H1 (cell line): ENCODE measurements around the gene DAB2IP. TPM values are rescaled to one million over a fixed set of nuclear protein-coding genes. Genes with fewer than 3 reads are reported as not detected.

Experiments used
- CTCF ChIA-PET: fragments of 300-600 bp; sonication (Branson Sonifier 250); formaldehyde crosslinking; loops from one replicate; lab custom pipeline; 2021; ENCODE audit not compliant: partially characterized antibody; lab: Charles Lee
- POLR2A ChIA-PET: fragments of 300-600 bp; sonication (Branson Sonifier 250); formaldehyde crosslinking; loops from one replicate; lab custom pipeline; 2021; ENCODE audit warnings: inconsistent platforms; ENCODE audit not compliant: partially characterized antibody; lab: Charles Lee
- DNase-seq, 2 experiments: peaks; one replicate each; pipeline versions ENCODE4 v3.0.0 to v3.0.0-alpha.2; 2010 to 2022; ENCODE audit warnings: low spot score in 2 of 2, low read depth in 1 of 2, mixed read lengths in 1 of 2
- FAIRE-seq: peaks from 2 replicates; lab custom pipeline; 2011; peaks lifted over from hg19 to GRCh38; lab: Jason Lieb, UNC
- H2AFZ ChIP-seq: 2 replicates; pipeline ENCODE4 v1.8.1; 2012; ENCODE audit warnings: low read length, inconsistent platforms
- H2AK5ac ChIP-seq: 2 replicates; pipeline ENCODE4 v1.6.1; 2013; ENCODE audit warnings: low read depth, low read length
- H2BK120ac ChIP-seq: replicated peaks from 2 replicates; pipeline ENCODE3; 2013; ENCODE audit warnings: low read depth, low read length, inconsistent platforms
- H2BK12ac ChIP-seq: 2 replicates; pipeline ENCODE4 v1.6.1; 2013; ENCODE audit warnings: low read depth, low read length
- H2BK15ac ChIP-seq: 2 replicates; pipeline ENCODE4 v1.6.1; 2013; ENCODE audit warnings: low read length
- H2BK20ac ChIP-seq: 2 replicates; pipeline ENCODE4 v1.6.1; 2013; ENCODE audit warnings: low read length
- H2BK5ac ChIP-seq: 2 replicates; pipeline ENCODE4 v1.6.1; 2013; ENCODE audit warnings: low read depth, low read length
- H3K14ac ChIP-seq: 2 replicates; pipeline ENCODE4 v1.6.1; 2013; ENCODE audit warnings: inconsistent platforms; ENCODE audit not compliant: insufficient read length
- H3K18ac ChIP-seq: 2 replicates; pipeline ENCODE4 v1.6.1; 2013; ENCODE audit warnings: low read length; ENCODE audit errors: extremely low read depth
- H3K23ac ChIP-seq: 2 replicates; pipeline ENCODE4 v1.6.1; 2013; ENCODE audit warnings: inconsistent platforms; ENCODE audit not compliant: insufficient read length
- H3K23me2 ChIP-seq: 2 replicates; pipeline ENCODE4 v1.6.1; 2013; ENCODE audit warnings: low read depth, low read length
- H3K27ac ChIP-seq: 2 replicates; pipeline ENCODE4 v1.6.1; 2011; ENCODE audit warnings: low read depth, low read length, inconsistent platforms
- H3K27me3 ChIP-seq, 4 experiments: replicated peaks in 1 of 4; 1 replicate in 1 of 4; 2 replicates in 3 of 4; pipeline versions ENCODE4 v1.6.1 to v1.8.1; 2011 to 2013; ENCODE audit warnings: low read length in 3 of 4, mild to moderate bottlenecking in 3 of 4, inconsistent platforms in 2 of 4, mixed read lengths in 2 of 4, moderate library complexity in 1 of 4; ENCODE audit not compliant: control insufficient read depth in 3 of 4, insufficient read depth in 3 of 4; ENCODE audit errors: extremely low read depth in 1 of 4
- H3K36me3 ChIP-seq, 4 experiments: 2 replicates each; pipeline versions ENCODE4 v1.6.1 to v1.8.1; 2011 to 2013; ENCODE audit warnings: mild to moderate bottlenecking in 4 of 4, low read length in 3 of 4, moderate library complexity in 2 of 4, control low read depth in 1 of 4, inconsistent platforms in 1 of 4; ENCODE audit not compliant: insufficient read depth in 4 of 4, control insufficient read depth in 2 of 4
- H3K4ac ChIP-seq: replicated peaks from 2 replicates; pipeline ENCODE3; 2013; ENCODE audit warnings: low read length, low read depth, mixed read lengths, inconsistent platforms; ENCODE audit not compliant: insufficient read length
- H3K4me1 ChIP-seq, 4 experiments: replicated peaks in 1 of 4; 1 replicate in 1 of 4; 2 replicates in 3 of 4; pipeline versions ENCODE4 v1.6.1 to v1.8.1; 2011 to 2013; ENCODE audit warnings: low read length in 3 of 4, inconsistent platforms in 2 of 4, mixed read lengths in 1 of 4; ENCODE audit not compliant: insufficient read depth in 4 of 4, control insufficient read depth in 3 of 4
- H3K4me2 ChIP-seq, 2 experiments: 2 replicates each; pipeline versions ENCODE4 v1.6.1 to v1.8.1; 2011 to 2013; ENCODE audit warnings: low read depth in 2 of 2, low read length in 2 of 2, control low read depth in 1 of 2, inconsistent platforms in 1 of 2, mild to moderate bottlenecking in 1 of 2; ENCODE audit not compliant: insufficient read depth in 1 of 2
- H3K4me3 ChIP-seq, 4 experiments: fragments of 200-600, 300-600 bp in 1 of 4; sonication (generic), shearing (Covaris generic), sonication (Bioruptor Twin) in 1 of 4; 2 replicates each; pipeline versions ENCODE4 v1.5.1 to v1.8.1; 2011 to 2016; ENCODE audit warnings: low read length in 4 of 4, low read depth in 3 of 4, control low read depth in 2 of 4, inconsistent platforms in 2 of 4, mild to moderate bottlenecking in 2 of 4, mixed read lengths in 1 of 4, moderate library complexity in 1 of 4; ENCODE audit not compliant: insufficient read depth in 2 of 4; ENCODE audit errors: extremely low read depth in 1 of 4
- H3K56ac ChIP-seq: replicated peaks from 2 replicates; pipeline ENCODE3; 2013; ENCODE audit warnings: low read depth, mild to moderate bottlenecking, mixed read lengths, low read length, inconsistent platforms; ENCODE audit not compliant: insufficient read length
- H3K79me1 ChIP-seq: 2 replicates; pipeline ENCODE4 v1.6.1; 2013; ENCODE audit warnings: low read depth, low read length, control low read depth
- H3K79me2 ChIP-seq, 2 experiments: 2 replicates each; pipeline versions ENCODE4 v1.6.1 to v1.8.1; 2012 to 2013; ENCODE audit warnings: low read length in 2 of 2, mild to moderate bottlenecking in 2 of 2, inconsistent platforms in 1 of 2; ENCODE audit not compliant: insufficient read depth in 2 of 2, control insufficient read depth in 1 of 2
- H3K9ac ChIP-seq, 4 experiments: replicated peaks in 1 of 4; 1 replicate in 1 of 4; 2 replicates in 3 of 4; pipeline versions ENCODE4 v1.6.1 to v1.8.1; 2011 to 2013; ENCODE audit warnings: low read depth in 3 of 4, low read length in 3 of 4, control low read depth in 2 of 4, mild to moderate bottlenecking in 2 of 4, moderate library complexity in 2 of 4, inconsistent platforms in 1 of 4; ENCODE audit errors: extremely low read depth in 1 of 4
- H3K9me3 ChIP-seq, 2 experiments: 2 replicates each; pipeline versions ENCODE4 v1.6.1 to v1.8.1; 2012 to 2013; ENCODE audit warnings: mild to moderate bottlenecking in 2 of 2, moderate library complexity in 2 of 2, control low read depth in 1 of 2, inconsistent platforms in 1 of 2, low read depth in 1 of 2, low read length in 1 of 2, mixed read lengths in 1 of 2; ENCODE audit not compliant: insufficient read depth in 2 of 2
- H4K20me1 ChIP-seq, 2 experiments: replicated peaks in 1 of 2; 2 replicates each; pipeline versions ENCODE3 to v1.8.1; 2011 to 2013; ENCODE audit warnings: inconsistent platforms in 2 of 2, low read length in 2 of 2, mild to moderate bottlenecking in 1 of 2; ENCODE audit not compliant: insufficient read depth in 2 of 2, control insufficient read depth in 1 of 2
- H4K5ac ChIP-seq: 2 replicates; pipeline ENCODE4 v1.6.1; 2013; ENCODE audit warnings: low read length, low read depth, mixed read lengths, inconsistent platforms; ENCODE audit not compliant: insufficient read length
- H4K8ac ChIP-seq: 2 replicates; pipeline ENCODE4 v1.8.0; 2013; ENCODE audit warnings: mild to moderate bottlenecking, moderate library complexity, low read length, inconsistent platforms; ENCODE audit not compliant: insufficient read depth; ENCODE audit errors: extremely low read depth
- H4K91ac ChIP-seq: replicated peaks from 2 replicates; pipeline ENCODE3; 2013; ENCODE audit warnings: low read length, mixed read lengths, inconsistent platforms; ENCODE audit not compliant: insufficient read length
- ASH2L ChIP-seq: fragments of 200-600, 300-600 bp; sonication (generic); IDR thresholded peaks from one replicate; pipeline ENCODE4 v1.7.1; 2017; ENCODE audit warnings: low read length
- BRCA1 ChIP-seq: IDR thresholded peaks from 2 replicates; pipeline ENCODE4 v1.6.1; 2012; ENCODE audit warnings: low read depth, low read length, improper control_type of control experiment
- HDAC2 ChIP-seq, 2 experiments: fragments of 300-600 bp in 1 of 2; sonication (generic) in 1 of 2; IDR thresholded peaks; 2 replicates each; pipeline ENCODE4 v1.6.1; 2011 to 2012; ENCODE audit warnings: low read depth in 2 of 2, low read length in 2 of 2, mild to moderate bottlenecking in 2 of 2, moderate library complexity in 2 of 2, borderline replicate concordance in 1 of 2, inconsistent platforms in 1 of 2
- KDM5A ChIP-seq: fragments of 200-600 bp; IDR thresholded peaks from 2 replicates; pipeline ENCODE4 v1.7.1; 2012; ENCODE audit warnings: mild to moderate bottlenecking, low read length, inconsistent platforms, mixed read lengths
- PHF8 ChIP-seq: fragments of 200-600 bp; sonication (generic); conservative IDR thresholded peaks from 2 replicates; pipeline ENCODE4 v1.7.1; 2012; ENCODE audit warnings: low read depth, mild to moderate bottlenecking, inconsistent platforms, low read length, moderate library complexity
- TAF7 ChIP-seq: optimal IDR thresholded peaks from 2 replicates; pipeline ENCODE3; 2011; ENCODE audit warnings: low read depth, mild to moderate bottlenecking, inconsistent platforms, low read length, moderate library complexity, borderline replicate concordance
- YY1 ChIP-seq: IDR thresholded peaks from 2 replicates; pipeline ENCODE4 v1.6.1; 2011; ENCODE audit warnings: low read depth, mild to moderate bottlenecking, low read length
- ZNF274 ChIP-seq: IDR thresholded peaks from 2 replicates; pipeline ENCODE4 v1.7.0; 2012; ENCODE audit warnings: low read length, borderline replicate concordance; ENCODE audit errors: extremely low read depth
- WGBS, 2 experiments: shearing (Covaris generic) in 1 of 2; methylation state at CpG; one replicate each; pipeline versions ENCODE4 v1.1.6 to v1.1.7; 2013 to 2015; ENCODE audit warnings: low lambda C conversion rate in 2 of 2, mixed read lengths in 2 of 2, inconsistent platforms in 1 of 2, low coverage in 1 of 2, missing lambda C conversion rate in 1 of 2; ENCODE audit not compliant: insufficient replicate concordance in 2 of 2, insufficient coverage in 1 of 2, insufficient read length in 1 of 2; ENCODE audit errors: extremely low coverage in 1 of 2, missing lambda C conversion rate in 1 of 2; 5-methylcytosine and 5-hydroxymethylcytosine counted together
- polyA plus RNA-seq, 7 experiments: library from polyadenylated mRNA; depleted of rRNA in 3 of 7; stranded (reverse) in 5 of 7; unstranded in 2 of 7; fragments of >200 nt in 5 of 7; fragments of 200-250 nt in 2 of 7; gene quantifications; 1 replicate in 5 of 7; 2 replicates in 1 of 7; 4 replicates in 1 of 7; pipeline versions ENCODE4 v1.2.1 to v1.2.3, GENCODE V29; 2011 to 2013; ENCODE audit warnings: missing spikeins in 2 of 7, mixed read lengths in 2 of 7
- total RNA-seq: library from RNA; stranded (reverse); fragmentation: NEBNext Ultra II Directional; extraction: Animal tissue kit (Norgen Biotek cat#: 25700); gene quantifications from 2 replicates; pipeline ENCODE4 v1.2.1, GENCODE V29; 2021
- TF ChIP-seq, protein P1 (sequence below): IDR thresholded peaks from 2 replicates; pipeline ENCODE4 v1.6.1; 2012; ENCODE audit warnings: inconsistent platforms
- TF ChIP-seq, protein P2 (sequence below): IDR thresholded peaks from 2 replicates; pipeline ENCODE4 v1.6.1; 2012; ENCODE audit warnings: inconsistent platforms

Gene DAB2IP
- total and polyA plus RNA-seq, 2 of the 8 experiments (the other 6 are each of a cell fraction or from before 2014, with no cell fraction given): 19.7 to 39.5 TPM

GRCh38 chr9:121625590-121625989 is 25.8 kb upstream of the DAB2IP start:
- Histone ChIP-seq H3K4me2 (no peak overlapping the region), H3K9me3 (no peaks in the 10 kb centered on the region), H3K23ac (no peak overlapping the region), H2BK20ac (no peak overlapping the region), H3K79me2 (no peaks in the 10 kb centered on the region), H3K9ac (no peak overlapping the region; a peak in 1 of 7 replicates), H2AFZ (no peak overlapping the region), H3K4me1 (no peaks in the 10 kb centered on the region), H3K56ac (no peak overlapping the region), H2BK5ac (no peak overlapping the region), H2BK120ac (no peak overlapping the region), H3K18ac (no peak overlapping the region), H4K91ac (no peak overlapping the region), H2BK15ac (no peak overlapping the region), H4K20me1 (peaks cover 0 to 1% of the 10 kb centered on the region in 2 experiments), H3K27me3 (no peaks in the 10 kb centered on the region), H4K5ac (no peak overlapping the region), H3K79me1 (no peaks in the 10 kb centered on the region; the same call in 1 of the 2 replicates), H3K23me2 (no peaks in the 10 kb centered on the region), H3K27ac (no peak overlapping the region), H4K8ac (no peak overlapping the region), H3K36me3 (no peaks in the 10 kb centered on the region), H3K14ac (no peak overlapping the region), H2AK5ac (no peak overlapping the region), H2BK12ac (no peak overlapping the region), H3K4ac (no peak overlapping the region), H3K4me3 (no peak overlapping the region)
- DNase-seq: no peak
- WGBS, 2 experiments: 88% methylated on average over 3 of the region's 3 CpGs; no CpG with 5 or more reads in 1 of the 2 experiments
- CTCF ChIA-PET: interaction anchor here (0.6 to 1.3 kb wide), 6 partner anchors 13 to 143 kb away, joined by 3 to 4 read pairs (median 3); no protein-coding TSS in a partner anchor
- POLR2A ChIA-PET: no interaction called here
- no peak for FAIRE-seq
- TF ChIP-seq KDM5A (no peak), ASH2L (no peak), PHF8 (no peak), TAF7 (no peak), HDAC2 (IDR thresholded peaks at IDR 0.05; ENCODE audit: borderline replicate concordance in 1 of 2, low read depth in 2 of 2, low read length in 2 of 2) (no peak), BRCA1 (no peak), ZNF274 (no peak), YY1 (no peak)
- TF ChIP-seq, protein P1, sequence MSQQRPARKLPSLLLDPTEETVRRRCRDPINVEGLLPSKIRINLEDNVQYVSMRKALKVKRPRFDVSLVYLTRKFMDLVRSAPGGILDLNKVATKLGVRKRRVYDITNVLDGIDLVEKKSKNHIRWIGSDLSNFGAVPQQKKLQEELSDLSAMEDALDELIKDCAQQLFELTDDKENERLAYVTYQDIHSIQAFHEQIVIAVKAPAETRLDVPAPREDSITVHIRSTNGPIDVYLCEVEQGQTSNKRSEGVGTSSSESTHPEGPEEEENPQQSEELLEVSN: no peak
- TF ChIP-seq, protein P2, sequence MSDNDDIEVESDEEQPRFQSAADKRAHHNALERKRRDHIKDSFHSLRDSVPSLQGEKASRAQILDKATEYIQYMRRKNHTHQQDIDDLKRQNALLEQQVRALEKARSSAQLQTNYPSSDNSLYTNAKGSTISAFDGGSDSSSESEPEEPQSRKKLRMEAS: no peak
